ENCODE measurements around the gene FANCI. TPM values are rescaled to one million over a fixed set of nuclear protein-coding genes. Genes with fewer than 3 reads are reported as not detected.

Gene FANCI
- total RNA-seq, 1 experiment from 2014 or later = 44.4 TPM

DNA sequence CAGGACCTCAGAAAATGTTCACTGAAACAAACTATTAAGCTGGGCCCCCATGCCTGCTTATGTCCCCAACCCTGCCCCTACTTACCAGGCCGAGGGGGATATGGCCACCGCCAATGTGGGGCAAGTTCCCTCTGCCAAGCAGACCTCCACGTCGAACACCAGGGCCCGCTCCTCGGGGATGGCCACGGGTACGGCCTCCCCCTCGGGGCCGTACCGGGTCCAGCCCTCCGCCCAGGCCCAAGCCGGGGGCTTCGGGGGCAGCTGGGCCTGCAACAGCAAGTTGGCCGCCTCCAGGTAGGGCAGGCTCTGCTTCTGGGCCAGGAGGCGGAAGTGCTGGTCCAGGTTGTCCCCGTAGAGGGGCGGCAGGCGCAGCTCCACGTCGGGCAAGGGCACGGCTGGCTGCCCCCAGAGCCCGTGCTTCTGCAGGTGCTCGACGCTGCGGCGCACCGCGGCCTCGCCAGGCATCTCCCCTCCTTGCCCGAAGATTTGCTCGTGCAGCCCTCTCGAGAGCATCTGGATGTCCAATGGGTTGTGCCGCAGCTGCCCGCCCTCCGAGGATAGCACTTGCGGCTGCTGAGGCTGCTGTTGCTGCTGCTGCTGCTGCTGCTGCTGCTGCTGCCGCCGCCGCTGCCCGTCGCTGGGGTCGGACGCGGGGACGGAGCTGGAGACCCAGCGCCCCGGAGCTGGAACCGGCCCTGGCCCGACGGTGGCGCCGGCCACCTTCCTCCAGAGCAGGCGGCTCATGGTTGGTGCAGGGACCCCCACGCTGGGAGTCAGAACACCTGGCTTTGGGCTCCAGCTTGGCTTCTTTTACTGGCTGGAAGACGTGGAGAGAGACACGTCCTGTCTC is 89.5 kb downstream of the FANCI start:
- no peak for DNase-seq (ENCODE audit: low spot score)

GRCh38 chr15:89333959-89334509 is 90.3 kb downstream of the FANCI start:
- peak; percentile 39 for DNase-seq (ENCODE audit: low spot score)

- DNase-seq (ENCODE audit: low spot score) = peak; percentile 100
Measured at GRCh38 chr15:89334510-89335297, 90.9 kb downstream of the FANCI start, which contains the start of gene POLG. TSS of gene POLG (minus strand) at chr15:89334824. CDS start at chr15:89333754, 1,070 bp downstream.

DNA sequence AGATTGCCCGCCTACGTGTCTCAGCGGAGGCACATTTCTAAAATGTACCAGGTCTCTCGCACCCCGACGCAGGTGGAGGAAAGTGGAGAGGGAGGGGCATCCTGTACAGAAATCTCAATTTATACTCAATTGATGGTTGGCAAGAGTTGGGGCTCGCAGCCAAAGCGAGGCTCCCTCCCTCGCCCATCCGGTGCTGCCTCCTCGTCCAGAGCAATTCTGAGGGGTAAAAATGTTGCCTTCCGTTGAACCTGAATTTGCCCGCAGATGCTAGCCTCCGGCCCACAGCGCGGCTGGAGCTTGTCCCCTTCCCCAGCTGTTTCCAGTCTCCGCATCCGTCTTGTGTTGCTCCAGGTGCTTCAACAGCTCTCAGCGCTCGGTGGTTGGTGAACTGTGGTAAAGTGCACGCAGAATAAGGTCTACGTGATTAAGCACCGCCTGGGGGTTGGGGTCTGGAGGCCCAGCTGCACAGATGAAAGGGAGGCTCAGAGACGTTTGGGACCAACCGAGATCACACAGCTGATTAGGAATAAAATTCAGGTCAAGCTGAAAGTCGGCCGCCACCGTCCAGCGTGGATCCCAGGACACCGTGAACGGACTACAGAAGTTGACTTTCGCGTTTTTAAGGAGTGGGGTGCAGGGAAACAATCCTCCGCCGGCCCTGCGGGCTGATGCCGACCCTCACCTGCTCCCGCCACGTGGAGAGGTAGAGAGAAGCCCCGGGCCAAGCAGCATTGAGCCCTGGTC is 91.7 kb downstream of the FANCI start:
- DNase-seq (ENCODE audit: low spot score) = no peak

GRCh38 chr15:89338036-89338435 is 94.3 kb downstream of the FANCI start:
- no peak for DNase-seq (ENCODE audit: low spot score)

GRCh38 chr15:89340573-89340972 is 96.8 kb downstream of the FANCI start:
- no peak for DNase-seq (ENCODE audit: low spot score)

- peak; percentile 49 for DNase-seq (ENCODE audit: low spot score)
Measured at GRCh38 chr15:89341316-89342005, 97.7 kb downstream of the FANCI start.

GRCh38 chr15:89342840-89343239 is 99.1 kb downstream of the FANCI start:
- no peak for DNase-seq (ENCODE audit: low spot score)

DNA sequence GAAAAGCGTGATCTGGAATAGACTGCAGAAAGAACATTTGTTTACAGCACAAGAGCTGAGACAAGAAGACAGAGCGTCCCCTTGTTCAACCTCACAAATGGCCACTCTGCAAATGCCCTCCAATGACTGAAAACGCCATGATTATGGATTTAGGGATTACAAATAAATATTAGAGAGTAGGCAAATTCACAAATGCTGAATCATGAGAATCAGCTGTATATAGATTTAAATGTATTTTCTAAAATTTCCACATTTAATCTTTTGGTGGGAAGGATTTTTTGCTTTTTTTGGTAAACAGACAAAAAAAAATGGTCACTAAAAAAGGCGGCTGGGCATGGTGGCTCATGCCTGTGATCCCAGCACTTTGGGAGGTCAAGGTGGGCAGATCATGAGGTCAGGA is 101.5 kb downstream of the FANCI start:
- no peak for DNase-seq (ENCODE audit: low spot score)

- no peak for DNase-seq (ENCODE audit: low spot score)
Measured at GRCh38 chr15:89346516-89347231, 102.9 kb downstream of the FANCI start.

- no peak for DNase-seq (ENCODE audit: low spot score)
Measured at GRCh38 chr15:89349206-89349558, 105.4 kb downstream of the FANCI start.

- DNase-seq (ENCODE audit: low spot score) = no peak
Measured at GRCh38 chr15:89352476-89352875, 108.7 kb downstream of the FANCI start.

DNA sequence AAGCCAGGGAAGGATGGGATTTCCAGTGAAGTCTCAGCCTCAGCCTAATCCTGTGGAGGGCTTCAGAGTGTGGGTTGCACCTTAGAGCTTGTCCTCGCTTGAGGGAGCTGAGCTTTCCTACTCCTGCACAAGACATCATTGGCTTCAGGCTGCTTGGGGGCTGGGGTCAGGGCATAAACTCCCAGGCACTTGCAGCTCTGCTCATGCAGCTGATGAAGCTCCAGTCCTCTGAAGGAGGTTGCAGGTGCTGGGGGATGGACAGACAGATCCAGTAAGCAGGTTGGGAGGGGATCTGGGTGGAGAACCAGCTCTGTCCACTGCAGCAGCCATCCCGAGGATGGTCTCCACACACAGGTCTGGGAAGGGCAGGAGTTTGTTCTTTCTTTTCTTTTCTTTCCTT is 110.2 kb downstream of the FANCI start:
- no peak for DNase-seq (ENCODE audit: low spot score)

DNA sequence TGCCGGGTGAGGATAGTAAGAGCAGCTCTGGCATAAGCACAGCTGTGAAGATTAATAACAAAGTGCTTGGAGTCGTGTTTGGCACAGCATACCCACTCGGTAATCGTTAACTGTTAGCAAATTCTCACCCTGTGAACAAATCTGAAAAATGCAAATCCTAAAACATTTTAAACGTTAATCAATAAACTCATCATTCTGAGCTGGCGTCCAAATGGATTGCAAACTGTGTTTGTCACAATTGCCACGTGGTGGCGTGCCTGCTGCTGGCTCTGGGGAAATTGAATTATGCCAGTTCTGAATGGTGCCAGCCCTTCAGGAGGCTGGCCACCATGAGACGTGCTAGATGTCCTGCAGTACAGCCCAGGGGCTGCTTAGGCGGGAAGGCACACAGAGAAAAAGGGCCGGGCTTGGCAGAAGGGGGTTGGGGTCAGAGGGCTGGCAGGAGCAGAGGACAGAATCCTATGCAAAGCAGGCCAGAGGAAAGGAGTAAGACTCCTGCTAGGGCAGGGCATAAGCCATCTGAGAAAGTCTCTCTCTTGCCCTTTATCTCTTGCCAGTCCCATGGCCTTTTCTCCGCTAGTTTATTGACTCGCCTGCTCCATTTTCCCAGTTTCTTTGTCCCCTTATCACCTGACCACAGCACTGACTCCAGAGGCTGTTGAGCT is 113.0 kb downstream of the FANCI start:
- DNase-seq (ENCODE audit: low spot score) = peak; percentile 63

DNA sequence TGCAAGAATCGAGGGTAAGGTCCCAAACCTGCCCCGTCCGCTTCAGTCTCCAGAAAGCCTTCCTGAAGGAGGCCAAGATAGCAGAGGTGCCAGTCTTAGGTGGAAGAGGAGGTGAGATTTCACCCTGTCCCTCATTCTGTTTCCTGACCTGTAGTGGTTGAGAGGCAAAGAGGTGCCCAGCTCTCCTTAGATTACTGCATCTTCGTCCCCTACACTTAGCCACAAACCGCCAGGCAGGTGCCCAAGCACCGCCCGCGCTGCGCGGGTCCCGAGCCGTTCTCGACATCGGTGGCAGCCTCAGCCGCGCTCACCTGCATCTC is 114.6 kb downstream of the FANCI start:
- DNase-seq (ENCODE audit: low spot score) = no peak

- DNase-seq (ENCODE audit: low spot score) = peak; percentile 86
Measured at GRCh38 chr15:89358755-89359439, 115.1 kb downstream of the FANCI start.

- DNase-seq (ENCODE audit: low spot score) = no peak
Measured at GRCh38 chr15:89359471-89360293, 115.9 kb downstream of the FANCI start.

- DNase-seq (ENCODE audit: low spot score) = no peak
Measured at GRCh38 chr15:89360294-89360971, 116.7 kb downstream of the FANCI start.

Measured in HT-29 (cell line).